Mesothelial cell of epicardium (in vitro differentiated cells): ENCODE measurements around the gene BCR. TPM values are rescaled to one million over a fixed set of nuclear protein-coding genes. Genes with fewer than 3 reads are reported as not detected.
A peak's percentile ranks its signal among the peaks of the same experiment; 100 is the strongest.

Experiments
- DNase-seq, 2 experiments: peaks; one replicate each; pipeline ENCODE4 v3.0.0; 2021; ENCODE audit warnings: low spot score in 2 of 2; ENCODE audit not compliant: unreplicated experiment in 2 of 2
- H3K27ac Mint-ChIP-seq: 2 replicates; pipeline ENCODE4 v1.8.0; 2021; ENCODE audit warnings: mixed read lengths
- H3K27me3 Mint-ChIP-seq: 2 replicates; pipeline ENCODE4 v1.8.0; 2021; ENCODE audit warnings: low read depth, mixed read lengths
- H3K36me3 Mint-ChIP-seq: 2 replicates; pipeline ENCODE4 v1.8.0; 2021; ENCODE audit warnings: mixed read lengths
- H3K4me1 Mint-ChIP-seq: 2 replicates; pipeline ENCODE4 v1.8.0; 2021; ENCODE audit warnings: mixed read lengths
- H3K4me3 Mint-ChIP-seq: 2 replicates; pipeline ENCODE4 v1.8.0; 2021; ENCODE audit warnings: mild to moderate bottlenecking, moderate library complexity, mixed read lengths
- H3K9me3 Mint-ChIP-seq: 2 replicates; pipeline ENCODE4 v1.8.0; 2021; ENCODE audit warnings: mixed read lengths
- CTCF ChIP-seq: fragments of 200-600 bp; sonication (generic); IDR thresholded peaks from one replicate; pipeline ENCODE4 v1.5.0; 2021; ENCODE audit warnings: antibody characterized with exemption; ENCODE audit not compliant: unreplicated experiment
- total RNA-seq: library from RNA; stranded (reverse); gene quantifications from 3 replicates; pipeline ENCODE4 v1.2.1, GENCODE V29; 2021

The BCR gene
- total RNA-seq, 1 donor from 2014 or later = 72.4 TPM

DNA sequence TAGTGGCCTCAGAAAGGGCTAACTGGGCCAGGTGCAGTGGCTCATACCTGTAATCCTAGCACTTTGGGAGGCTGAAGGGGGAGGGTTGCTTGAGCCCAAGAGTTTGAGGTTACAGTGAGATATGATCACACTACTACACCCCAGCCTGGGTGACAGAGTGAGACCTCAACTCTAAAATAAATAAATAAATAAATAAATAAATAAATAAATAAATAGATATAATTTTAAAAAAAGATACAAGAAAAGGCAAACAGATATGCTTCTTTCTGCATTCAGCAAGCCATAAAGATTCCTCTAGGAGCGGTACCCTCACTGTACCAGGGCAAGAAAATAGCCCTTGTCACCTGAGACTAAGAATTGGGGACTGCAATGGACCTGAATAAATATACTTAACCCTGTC is 37.2 kb upstream of the BCR start:
- Mint-ChIP-seq H3K4me3 (no peak overlapping the region), H3K4me1 (peaks cover 43% of the 10 kb centered on the region), H3K36me3 (no peaks in the 10 kb centered on the region), H3K9me3 (no peaks in the 10 kb centered on the region), H3K27ac (no peak overlapping the region), H3K27me3 (no peaks in the 10 kb centered on the region)
- no peak for DNase-seq
- no peak for TF ChIP-seq CTCF

DNA sequence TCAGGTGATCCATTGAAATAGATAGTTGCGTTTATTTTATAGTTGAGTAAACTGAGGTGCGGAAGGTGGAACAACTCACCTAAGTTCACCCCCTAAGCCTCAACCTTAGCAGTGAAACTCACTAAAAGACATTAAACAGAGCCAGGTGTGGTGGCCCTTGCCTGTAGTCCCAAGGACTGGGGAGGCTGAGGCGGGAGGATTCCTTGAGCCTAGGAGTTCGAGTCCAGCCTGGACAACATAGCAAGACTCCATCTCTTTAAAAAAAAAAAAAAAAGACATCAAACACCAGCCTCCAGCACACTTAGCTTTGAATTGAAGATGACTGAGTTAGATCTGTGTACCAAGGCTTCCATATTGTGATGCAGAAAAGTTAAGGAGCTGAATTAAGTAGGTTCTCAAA is 35.9 kb upstream of the BCR start:
- Mint-ChIP-seq H3K27me3 (no peaks in the 10 kb centered on the region), H3K9me3 (no peaks in the 10 kb centered on the region), H3K4me3 (no peak overlapping the region), H3K4me1 (peaks cover 43% of the 10 kb centered on the region), H3K36me3 (no peaks in the 10 kb centered on the region), H3K27ac (no peak overlapping the region)
- no peak for DNase-seq
- no peak for TF ChIP-seq CTCF

GRCh38 chr22:23144932-23145877 is 35.1 kb upstream of the BCR start, which contains the start of gene RAB36:
RAB36 (plus strand) TSS chr22:23145477; CDS start chr22:23146617, 1,140 bp downstream.
- Mint-ChIP-seq H3K4me1 (peaks cover 48% of the 10 kb centered on the region), H3K9me3 (no peaks in the 10 kb centered on the region), H3K36me3 (peaks cover 6% of the 10 kb centered on the region), H3K27me3 (no peaks in the 10 kb centered on the region), H3K4me3 (peak within 1 kb of the TSS; percentile 75), H3K27ac (peak within 1 kb of the TSS; percentile 85)
- TF ChIP-seq CTCF = no peak
- DNase-seq = peak; percentile 97 to 98

GRCh38 chr22:23145878-23146470 is 34.3 kb upstream of the BCR start:
- no peak overlapping the region for H3K27ac Mint-ChIP-seq
- TF ChIP-seq CTCF = no peak
- H3K27me3 Mint-ChIP-seq = no peaks in the 10 kb centered on the region
- peaks cover 48% of the 10 kb centered on the region for H3K4me1 Mint-ChIP-seq
- H3K36me3 Mint-ChIP-seq = peaks cover 6% of the 10 kb centered on the region
- no peaks in the 10 kb centered on the region for H3K9me3 Mint-ChIP-seq
- no peak for DNase-seq
- H3K4me3 Mint-ChIP-seq = peak overlapping the region; percentile 75

- Mint-ChIP-seq H3K4me3 (peak overlapping the region; percentile 30), H3K9me3 (no peaks in the 10 kb centered on the region), H3K4me1 (peaks cover 44% of the 10 kb centered on the region), H3K36me3 (peaks cover 6% of the 10 kb centered on the region), H3K27ac (peak overlapping the region; percentile 25), H3K27me3 (no peaks in the 10 kb centered on the region)
- no peak for TF ChIP-seq CTCF
- no peak for DNase-seq
Measured at GRCh38 chr22:23146478-23147205, 33.7 kb upstream of the BCR start.
